ENCODE results near the gene NEMF. TPM values are rescaled to one million over a fixed set of nuclear protein-coding genes. Genes with fewer than 3 reads are reported as not detected.

NEMF gene
- total RNA-seq, 1 experiment from 2014 or later: 50.1 TPM

DNA sequence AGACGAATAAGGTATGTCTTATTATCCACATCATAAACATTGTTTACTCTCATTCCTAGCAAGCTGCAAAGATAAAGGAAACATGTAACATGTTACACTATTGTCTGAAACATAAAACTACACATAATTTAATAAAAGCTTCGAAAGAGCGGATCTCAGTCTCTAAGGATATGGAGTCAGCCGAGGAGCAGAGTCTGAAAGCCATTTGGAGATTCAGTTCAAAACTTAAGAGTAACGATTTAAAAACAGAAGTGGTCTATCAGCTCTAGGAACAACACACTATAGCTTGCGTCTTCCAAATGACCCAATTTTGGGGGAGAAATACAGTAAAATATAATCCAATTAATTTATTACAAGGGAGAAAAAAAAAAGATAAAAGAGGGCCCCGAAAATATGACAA lies 775 bp downstream of the NEMF start (continued):
- TF ChIP-seq, protein P1, sequence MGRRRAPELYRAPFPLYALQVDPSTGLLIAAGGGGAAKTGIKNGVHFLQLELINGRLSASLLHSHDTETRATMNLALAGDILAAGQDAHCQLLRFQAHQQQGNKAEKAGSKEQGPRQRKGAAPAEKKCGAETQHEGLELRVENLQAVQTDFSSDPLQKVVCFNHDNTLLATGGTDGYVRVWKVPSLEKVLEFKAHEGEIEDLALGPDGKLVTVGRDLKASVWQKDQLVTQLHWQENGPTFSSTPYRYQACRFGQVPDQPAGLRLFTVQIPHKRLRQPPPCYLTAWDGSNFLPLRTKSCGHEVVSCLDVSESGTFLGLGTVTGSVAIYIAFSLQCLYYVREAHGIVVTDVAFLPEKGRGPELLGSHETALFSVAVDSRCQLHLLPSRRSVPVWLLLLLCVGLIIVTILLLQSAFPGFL (CRISPR knock-in tag; IDR thresholded peaks at IDR 0.05; ENCODE audit: borderline replicate concordance): no peak
- TF ChIP-seq, protein P2, sequence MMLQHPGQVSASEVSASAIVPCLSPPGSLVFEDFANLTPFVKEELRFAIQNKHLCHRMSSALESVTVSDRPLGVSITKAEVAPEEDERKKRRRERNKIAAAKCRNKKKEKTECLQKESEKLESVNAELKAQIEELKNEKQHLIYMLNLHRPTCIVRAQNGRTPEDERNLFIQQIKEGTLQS (CRISPR knock-in tag; conservative IDR thresholded peaks at IDR 0.05): no peak
- TF ChIP-seq SP1 (CRISPR knock-in tag; conservative IDR thresholded peaks at IDR 0.05) (no peak), ZNF396 (CRISPR knock-in tag; IDR thresholded peaks at IDR 0.05; ENCODE audit: borderline replicate concordance) (no peak), IRF2 (CRISPR knock-in tag; IDR thresholded peaks at IDR 0.05; ENCODE audit: borderline replicate concordance, low read depth) (no peak), EMX1 (CRISPR knock-in tag; IDR thresholded peaks at IDR 0.05) (no peak)
- TF ChIP-seq, protein P3, sequence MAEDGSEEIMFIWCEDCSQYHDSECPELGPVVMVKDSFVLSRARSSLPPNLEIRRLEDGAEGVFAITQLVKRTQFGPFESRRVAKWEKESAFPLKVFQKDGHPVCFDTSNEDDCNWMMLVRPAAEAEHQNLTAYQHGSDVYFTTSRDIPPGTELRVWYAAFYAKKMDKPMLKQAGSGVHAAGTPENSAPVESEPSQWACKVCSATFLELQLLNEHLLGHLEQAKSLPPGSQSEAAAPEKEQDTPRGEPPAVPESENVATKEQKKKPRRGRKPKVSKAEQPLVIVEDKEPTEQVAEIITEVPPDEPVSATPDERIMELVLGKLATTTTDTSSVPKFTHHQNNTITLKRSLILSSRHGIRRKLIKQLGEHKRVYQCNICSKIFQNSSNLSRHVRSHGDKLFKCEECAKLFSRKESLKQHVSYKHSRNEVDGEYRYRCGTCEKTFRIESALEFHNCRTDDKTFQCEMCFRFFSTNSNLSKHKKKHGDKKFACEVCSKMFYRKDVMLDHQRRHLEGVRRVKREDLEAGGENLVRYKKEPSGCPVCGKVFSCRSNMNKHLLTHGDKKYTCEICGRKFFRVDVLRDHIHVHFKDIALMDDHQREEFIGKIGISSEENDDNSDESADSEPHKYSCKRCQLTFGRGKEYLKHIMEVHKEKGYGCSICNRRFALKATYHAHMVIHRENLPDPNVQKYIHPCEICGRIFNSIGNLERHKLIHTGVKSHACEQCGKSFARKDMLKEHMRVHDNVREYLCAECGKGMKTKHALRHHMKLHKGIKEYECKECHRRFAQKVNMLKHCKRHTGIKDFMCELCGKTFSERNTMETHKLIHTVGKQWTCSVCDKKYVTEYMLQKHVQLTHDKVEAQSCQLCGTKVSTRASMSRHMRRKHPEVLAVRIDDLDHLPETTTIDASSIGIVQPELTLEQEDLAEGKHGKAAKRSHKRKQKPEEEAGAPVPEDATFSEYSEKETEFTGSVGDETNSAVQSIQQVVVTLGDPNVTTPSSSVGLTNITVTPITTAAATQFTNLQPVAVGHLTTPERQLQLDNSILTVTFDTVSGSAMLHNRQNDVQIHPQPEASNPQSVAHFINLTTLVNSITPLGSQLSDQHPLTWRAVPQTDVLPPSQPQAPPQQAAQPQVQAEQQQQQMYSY (CRISPR knock-in tag; IDR thresholded peaks at IDR 0.05): no peak

DNA sequence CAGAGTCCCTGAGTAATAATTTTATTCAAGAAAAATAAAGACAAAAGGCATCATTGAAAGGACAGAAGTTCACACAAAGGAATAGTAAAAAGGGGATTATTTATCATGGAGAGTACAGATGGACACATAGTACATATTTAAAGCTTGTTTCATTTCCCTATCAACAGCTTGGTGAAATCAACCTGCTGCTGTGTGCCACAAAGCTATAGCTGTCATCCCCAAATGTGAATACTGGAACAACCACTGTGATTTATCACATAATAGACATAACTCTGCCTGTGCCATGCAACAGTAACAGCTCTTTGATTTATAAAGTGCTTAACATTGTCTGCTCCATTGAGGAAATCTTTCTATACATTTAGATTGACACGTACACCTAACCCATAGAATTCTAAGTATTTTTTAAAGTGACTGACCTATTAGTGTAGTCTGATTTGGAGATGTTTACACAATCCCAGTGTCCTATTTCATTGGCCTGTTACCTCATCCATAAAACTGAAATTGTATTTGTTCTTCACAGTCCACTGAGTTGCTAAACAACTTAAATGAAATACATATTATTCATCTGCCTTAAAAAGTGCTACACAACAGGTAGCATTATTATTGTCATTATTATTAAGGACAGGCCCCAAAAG lies 3.3 kb downstream of the NEMF start:
- POLR2A ChIA-PET: no interaction called here
- DNase-seq (ENCODE audit: low spot score): no peak
- H3K36me3 Mint-ChIP-seq: peaks cover 47% of the 10 kb centered on the region
- peaks cover 8% of the 10 kb centered on the region; the same call in 1 of the 2 replicates for H3K9me3 Mint-ChIP-seq
- H3K27ac Mint-ChIP-seq: no peak overlapping the region
- H3K27me3 Mint-ChIP-seq (ENCODE audit: low read depth): no peaks in the 10 kb centered on the region
- H3K4me1 Mint-ChIP-seq: peaks cover 10% of the 10 kb centered on the region
- CTCF ChIA-PET: interaction anchor here (2.4 kb wide), 1 partner anchor 13 kb away, joined by 10 read pairs; no protein-coding TSS in a partner anchor
- no peak for ATAC-seq
- no peak overlapping the region for H3K4me3 Mint-ChIP-seq
- no peak for TF ChIP-seq NFATC4 (CRISPR knock-in tag; IDR thresholded peaks at IDR 0.05)
- TF ChIP-seq, protein P4, sequence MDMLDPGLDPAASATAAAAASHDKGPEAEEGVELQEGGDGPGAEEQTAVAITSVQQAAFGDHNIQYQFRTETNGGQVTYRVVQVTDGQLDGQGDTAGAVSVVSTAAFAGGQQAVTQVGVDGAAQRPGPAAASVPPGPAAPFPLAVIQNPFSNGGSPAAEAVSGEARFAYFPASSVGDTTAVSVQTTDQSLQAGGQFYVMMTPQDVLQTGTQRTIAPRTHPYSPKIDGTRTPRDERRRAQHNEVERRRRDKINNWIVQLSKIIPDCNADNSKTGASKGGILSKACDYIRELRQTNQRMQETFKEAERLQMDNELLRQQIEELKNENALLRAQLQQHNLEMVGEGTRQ (CRISPR knock-in tag; IDR thresholded peaks at IDR 0.05): no peak
- TF ChIP-seq, protein P3 (CRISPR knock-in tag; IDR thresholded peaks at IDR 0.05): no peak
- TF ChIP-seq ZNF416 (CRISPR knock-in tag; IDR thresholded peaks at IDR 0.05): no peak
- no peak for TF ChIP-seq SMAD4 (CRISPR knock-in tag; IDR thresholded peaks at IDR 0.05)
- TF ChIP-seq TCF7 (CRISPR knock-in tag; IDR thresholded peaks at IDR 0.05; ENCODE audit: low read depth): no peak
- TF ChIP-seq, protein P5, sequence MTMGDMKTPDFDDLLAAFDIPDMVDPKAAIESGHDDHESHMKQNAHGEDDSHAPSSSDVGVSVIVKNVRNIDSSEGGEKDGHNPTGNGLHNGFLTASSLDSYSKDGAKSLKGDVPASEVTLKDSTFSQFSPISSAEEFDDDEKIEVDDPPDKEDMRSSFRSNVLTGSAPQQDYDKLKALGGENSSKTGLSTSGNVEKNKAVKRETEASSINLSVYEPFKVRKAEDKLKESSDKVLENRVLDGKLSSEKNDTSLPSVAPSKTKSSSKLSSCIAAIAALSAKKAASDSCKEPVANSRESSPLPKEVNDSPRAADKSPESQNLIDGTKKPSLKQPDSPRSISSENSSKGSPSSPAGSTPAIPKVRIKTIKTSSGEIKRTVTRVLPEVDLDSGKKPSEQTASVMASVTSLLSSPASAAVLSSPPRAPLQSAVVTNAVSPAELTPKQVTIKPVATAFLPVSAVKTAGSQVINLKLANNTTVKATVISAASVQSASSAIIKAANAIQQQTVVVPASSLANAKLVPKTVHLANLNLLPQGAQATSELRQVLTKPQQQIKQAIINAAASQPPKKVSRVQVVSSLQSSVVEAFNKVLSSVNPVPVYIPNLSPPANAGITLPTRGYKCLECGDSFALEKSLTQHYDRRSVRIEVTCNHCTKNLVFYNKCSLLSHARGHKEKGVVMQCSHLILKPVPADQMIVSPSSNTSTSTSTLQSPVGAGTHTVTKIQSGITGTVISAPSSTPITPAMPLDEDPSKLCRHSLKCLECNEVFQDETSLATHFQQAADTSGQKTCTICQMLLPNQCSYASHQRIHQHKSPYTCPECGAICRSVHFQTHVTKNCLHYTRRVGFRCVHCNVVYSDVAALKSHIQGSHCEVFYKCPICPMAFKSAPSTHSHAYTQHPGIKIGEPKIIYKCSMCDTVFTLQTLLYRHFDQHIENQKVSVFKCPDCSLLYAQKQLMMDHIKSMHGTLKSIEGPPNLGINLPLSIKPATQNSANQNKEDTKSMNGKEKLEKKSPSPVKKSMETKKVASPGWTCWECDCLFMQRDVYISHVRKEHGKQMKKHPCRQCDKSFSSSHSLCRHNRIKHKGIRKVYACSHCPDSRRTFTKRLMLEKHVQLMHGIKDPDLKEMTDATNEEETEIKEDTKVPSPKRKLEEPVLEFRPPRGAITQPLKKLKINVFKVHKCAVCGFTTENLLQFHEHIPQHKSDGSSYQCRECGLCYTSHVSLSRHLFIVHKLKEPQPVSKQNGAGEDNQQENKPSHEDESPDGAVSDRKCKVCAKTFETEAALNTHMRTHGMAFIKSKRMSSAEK (CRISPR knock-in tag; IDR thresholded peaks at IDR 0.05; ENCODE audit: borderline replicate concordance): no peak
- TF ChIP-seq, protein P6, sequence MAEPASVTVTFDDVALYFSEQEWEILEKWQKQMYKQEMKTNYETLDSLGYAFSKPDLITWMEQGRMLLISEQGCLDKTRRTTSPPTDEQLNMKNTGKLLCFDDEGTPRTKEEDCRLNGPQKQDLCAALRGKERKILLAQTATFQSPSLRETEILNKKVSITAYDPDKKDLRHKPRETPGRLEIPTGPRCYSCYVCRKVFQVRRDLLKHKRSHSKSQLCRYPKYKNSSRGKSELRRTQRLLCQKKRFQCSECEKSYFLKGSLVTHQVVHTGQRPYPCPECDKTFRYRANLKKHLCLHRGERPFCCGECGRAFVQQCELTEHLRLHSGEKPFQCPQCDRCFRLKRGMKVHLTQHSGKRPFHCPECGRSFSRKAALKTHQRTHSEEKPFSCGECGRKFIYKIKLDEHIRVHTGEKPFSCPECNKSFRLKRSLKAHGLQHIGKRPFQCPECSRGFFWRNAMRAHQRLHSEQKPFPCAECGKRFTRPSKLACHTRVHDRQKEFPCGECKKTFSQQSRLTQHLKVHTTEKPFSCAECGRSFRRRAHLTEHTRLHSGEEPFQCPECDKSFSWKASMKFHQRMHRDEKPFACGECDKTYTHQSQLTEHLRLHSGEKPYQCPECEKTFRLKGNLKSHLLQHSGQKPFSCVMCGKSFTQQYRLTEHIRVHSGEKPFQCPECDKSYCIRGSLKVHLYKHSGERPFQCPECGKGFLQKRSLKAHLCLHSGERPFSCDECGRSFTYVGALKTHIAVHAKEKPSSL (CRISPR knock-in tag; conservative IDR thresholded peaks at IDR 0.05): no peak
- TF ChIP-seq ZNF671 (CRISPR knock-in tag; IDR thresholded peaks at IDR 0.05): no peak
- no peak for TF ChIP-seq TEAD1 (CRISPR knock-in tag; IDR thresholded peaks at IDR 0.05)
- TF ChIP-seq FOXP1 (CRISPR knock-in tag; IDR thresholded peaks at IDR 0.05; ENCODE audit: borderline replicate concordance): no peak
